GM03348 (cell line): ENCODE data around the gene LHFPL3.
"Not testable (repeated sequence)": the region's sequence is repeated elsewhere in the genome, so short reads cannot be mapped to it uniquely, and the experiment has no call there.

Source experiments
- DNase-seq: peaks from one replicate; pipeline ENCODE4 v3.0.0; 2012; ENCODE audit warnings: low spot score

Gene LHFPL3

GRCh38 chr7:104595591-104595990 lies 267.2 kb downstream of the LHFPL3 start:
- DNase-seq: not testable (repeated sequence)

DNA sequence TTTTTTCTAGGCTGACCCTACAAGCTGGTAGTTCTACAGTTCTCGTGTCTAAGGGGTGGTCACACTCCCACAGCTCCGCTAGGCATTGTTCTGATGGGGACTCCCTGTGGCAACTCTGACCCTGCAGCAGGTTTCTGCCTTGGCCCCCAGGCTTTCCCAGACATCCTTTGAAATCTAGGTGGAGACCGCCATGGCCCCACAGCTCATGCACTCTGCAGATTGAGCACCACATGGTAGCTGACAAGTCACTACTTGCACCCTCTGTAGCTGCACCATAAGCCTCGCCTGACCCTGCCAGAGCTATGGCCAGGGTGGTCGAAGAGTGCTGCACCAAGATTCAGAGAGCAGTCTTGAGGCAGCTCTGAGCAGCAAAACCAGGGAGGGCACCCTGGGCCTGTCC lies 275.6 kb downstream of the LHFPL3 start:
- no peak for DNase-seq

DNA sequence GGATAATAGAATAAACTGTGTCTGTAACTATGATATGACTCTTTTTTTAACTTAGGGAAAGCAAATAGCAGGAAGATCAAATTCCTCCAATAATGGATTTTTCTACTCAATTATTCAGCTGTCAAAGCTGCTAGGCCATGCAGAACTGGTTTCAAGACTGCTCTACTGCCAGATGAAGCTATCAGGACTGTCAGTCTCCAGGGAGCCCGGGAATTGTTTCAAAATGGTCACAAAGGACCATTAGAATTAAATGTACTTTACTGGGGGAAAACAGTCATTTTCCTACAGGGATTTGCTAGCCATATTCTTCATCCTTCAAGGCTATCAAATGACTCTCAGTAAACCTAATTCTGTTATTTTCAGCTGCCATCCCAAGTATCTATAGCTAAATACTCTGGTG lies 276.3 kb downstream of the LHFPL3 start:
- DNase-seq: no peak

GRCh38 chr7:104621321-104621720 lies 292.9 kb downstream of the LHFPL3 start:
- no peak for DNase-seq

- no peak for DNase-seq
These were observed 297.6 kb downstream of the LHFPL3 start for GRCh38 chr7:104625956-104626355.

DNA sequence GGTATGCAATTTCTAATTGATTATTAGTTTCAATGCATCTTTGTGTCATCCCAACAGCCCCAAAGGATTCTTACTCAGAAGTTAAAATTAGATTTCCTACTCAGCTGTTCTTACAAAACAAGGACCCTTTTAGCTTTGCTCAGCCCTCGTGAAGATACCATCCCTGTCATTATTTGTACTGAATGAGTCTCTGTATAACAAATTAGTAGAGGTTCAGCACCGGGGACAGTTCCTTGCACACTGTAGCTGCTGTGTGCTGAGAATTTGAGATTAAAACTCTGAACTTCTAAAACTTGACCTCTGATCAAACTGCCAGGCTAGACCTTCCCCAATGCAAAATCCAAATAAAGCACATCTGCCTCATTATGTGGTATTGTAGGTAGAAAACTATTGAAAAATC lies 299.1 kb downstream of the LHFPL3 start:
- DNase-seq: peak; percentile 30

- DNase-seq: no peak
These were observed 299.6 kb downstream of the LHFPL3 start for GRCh38 chr7:104628017-104628416.

DNA sequence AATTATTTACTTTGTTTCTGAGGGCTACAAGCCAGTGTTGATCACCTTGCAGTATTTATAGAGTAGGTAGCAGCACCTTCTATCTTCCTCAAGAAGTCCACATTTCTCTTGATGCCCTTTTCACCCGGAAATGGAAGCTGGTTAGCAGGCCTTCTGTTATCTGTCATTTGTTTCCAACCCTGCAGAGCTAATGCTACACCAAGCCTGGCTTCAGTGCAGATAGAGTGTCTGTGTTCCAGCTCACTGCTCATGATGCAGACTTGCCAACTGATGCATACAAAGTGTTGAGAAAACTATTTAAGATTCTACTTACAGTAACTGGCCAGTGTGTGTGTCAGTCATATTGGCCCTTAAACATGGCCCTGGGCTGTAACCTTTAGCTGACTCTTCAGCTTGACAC lies 301.0 kb downstream of the LHFPL3 start:
- DNase-seq: no peak

GRCh38 chr7:104640506-104640905 lies 312.1 kb downstream of the LHFPL3 start:
- no peak for DNase-seq

DNA sequence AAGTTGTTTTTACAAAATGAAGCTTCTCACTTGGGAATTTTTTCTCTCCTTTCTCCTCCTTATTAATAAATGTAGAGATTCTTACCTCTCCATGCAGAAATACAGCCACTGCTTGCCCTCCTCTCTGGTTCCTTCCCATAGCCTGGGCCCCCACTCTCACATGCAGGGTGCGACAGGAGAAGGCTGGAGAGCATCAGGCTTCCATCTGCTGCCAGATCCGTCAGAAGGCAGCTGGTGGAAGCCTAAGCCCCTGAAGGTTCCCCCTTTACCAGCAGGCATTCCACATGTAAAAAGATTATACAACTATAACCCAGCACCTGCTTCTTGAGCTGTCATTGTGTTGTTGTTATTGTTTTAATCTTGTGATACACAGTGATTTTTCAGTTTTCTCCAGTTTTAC lies 314.2 kb downstream of the LHFPL3 start:
- DNase-seq: no peak

- DNase-seq: peak; percentile 27
These were observed 315.3 kb downstream of the LHFPL3 start for GRCh38 chr7:104643587-104644217.

DNA sequence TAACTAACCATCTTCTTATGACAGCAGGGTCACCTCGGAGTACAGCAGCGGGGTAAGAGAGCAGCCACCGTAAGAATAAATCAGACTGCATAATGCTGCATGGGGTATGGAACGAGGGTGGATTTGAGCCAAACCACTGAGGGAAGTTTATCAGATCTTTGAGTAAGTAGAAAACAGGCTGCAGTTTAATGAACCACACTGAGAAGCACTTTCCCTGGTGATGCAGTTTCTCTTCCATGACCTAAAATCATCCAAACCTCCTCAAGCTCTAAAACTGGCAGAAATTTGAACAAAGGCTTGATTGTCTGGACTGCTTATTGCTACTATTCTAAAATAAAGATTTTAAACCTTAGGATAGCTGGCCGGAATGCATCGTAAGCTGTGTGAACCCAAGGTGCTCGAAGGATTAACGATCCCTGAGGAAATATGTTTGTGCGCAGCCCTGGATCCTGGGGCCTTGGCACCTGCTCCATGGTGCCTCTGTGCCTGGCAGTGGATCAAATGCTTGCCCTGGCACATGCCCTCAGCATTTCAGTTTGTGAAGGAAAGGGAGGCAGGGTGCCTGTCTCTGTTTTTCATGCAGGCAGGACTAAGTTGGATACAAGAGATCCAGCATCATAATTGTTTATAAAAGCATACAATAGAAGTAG lies 322.7 kb downstream of the LHFPL3 start:
- DNase-seq: no peak

DNA sequence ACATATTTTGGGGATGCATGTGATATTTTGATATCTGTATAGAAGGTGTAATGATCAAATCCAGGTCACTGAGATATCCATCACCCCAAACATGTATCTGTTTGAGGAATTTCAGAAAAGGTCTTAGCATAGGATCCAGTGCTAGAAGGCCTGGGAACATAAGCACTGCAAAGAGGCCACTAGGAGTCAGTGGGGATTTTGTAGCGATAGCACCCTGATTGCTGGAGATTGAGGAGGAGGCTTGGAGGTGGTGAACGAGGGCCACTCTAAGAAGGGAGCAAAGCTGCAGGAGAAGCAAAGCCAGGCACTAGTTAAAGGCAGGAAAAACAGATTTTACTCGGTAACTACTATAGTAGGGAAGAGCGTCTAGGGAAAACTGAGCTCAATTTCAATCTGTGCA lies 324.0 kb downstream of the LHFPL3 start:
- no peak for DNase-seq

DNA sequence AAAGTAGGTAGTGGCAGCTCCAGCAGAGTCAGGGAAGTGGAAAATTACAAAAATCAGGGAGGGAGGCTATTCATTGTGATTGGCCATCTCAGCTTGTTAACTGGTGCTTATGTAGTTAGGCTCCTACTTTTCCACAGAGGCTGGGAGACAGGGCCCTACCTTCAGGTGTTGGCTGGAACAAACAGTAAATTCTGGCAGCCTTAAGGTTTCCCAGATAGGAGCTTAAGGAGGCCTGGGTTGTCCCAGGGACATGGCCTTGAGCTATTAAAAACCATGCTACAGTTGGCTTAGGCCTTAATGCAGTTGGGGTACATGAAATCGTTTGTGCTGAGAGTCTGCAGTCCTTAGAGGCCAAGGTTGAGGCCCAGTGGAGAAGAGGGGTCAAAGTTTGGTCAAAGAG lies 324.5 kb downstream of the LHFPL3 start:
- no peak for DNase-seq

DNA sequence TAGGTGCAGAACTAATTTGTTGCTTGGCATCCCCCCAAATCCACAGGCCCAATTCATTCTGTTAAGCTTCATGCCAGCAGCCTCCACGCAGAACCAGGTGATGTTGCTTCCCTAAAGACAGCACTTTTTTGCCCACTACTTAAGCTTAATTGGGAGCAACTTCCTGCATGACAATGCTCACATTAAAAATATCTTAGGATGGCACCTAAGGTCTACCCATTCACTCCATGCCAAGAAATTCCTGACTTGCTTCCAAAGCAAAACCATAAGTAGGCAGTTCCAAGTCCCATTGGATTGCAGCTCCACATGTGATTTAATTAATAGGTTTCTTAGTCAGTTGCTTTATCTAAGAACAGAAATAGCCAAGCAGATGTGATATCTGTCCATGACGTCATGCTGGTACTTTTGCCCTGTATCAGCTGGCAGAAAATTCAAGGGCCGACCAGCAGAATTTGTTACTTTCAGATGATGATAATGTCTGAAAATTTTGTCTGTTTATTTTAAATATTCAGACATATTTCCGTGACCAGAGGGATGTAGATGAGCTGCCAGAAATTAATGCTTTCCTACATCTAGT lies 325.5 kb downstream of the LHFPL3 start:
- no peak for DNase-seq

- DNase-seq: no peak
These were observed 327.2 kb downstream of the LHFPL3 start for GRCh38 chr7:104655592-104655991.

DNA sequence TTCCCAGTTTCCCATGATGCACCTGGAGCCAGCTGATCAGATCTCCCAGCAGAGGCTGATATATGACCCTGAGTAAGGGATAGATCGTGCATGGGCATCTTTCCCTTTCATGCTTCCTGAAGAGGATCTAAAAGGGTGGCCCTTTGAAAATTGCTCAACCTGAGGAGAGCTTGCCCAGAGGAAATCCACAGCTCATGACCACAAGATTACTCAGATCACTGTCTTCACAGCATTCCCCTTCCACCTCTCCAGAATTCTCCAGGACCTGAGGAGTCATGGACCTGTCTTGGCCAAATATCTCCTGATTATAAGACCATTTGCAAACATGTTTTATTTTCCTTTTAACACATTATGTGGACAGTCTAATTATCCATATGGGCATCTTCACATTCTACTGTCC lies 328.1 kb downstream of the LHFPL3 start:
- peak; percentile 9 for DNase-seq

DNA sequence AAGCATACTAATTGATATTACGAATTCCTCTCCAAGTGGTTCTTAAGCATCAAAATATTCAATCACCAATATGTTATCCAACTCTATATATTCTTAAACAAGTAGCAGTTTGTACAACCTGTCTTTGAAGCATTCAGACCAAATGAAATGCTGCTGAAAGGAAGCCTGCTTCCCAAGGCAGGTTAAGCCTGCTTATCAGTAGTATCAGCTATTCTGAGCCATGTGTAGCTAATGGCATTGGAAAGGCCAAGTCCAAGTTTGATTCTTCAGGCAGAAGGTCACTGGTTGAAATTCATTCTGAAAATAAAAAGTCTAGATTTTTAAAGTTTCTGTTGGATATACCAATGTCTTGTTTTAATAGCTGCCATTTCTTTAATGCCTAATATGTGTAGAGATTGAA lies 328.7 kb downstream of the LHFPL3 start:
- DNase-seq: no peak

- no peak for DNase-seq
These were observed 333.2 kb downstream of the LHFPL3 start for GRCh38 chr7:104661575-104661974.

GRCh38 chr7:104664648-104665047 lies 336.2 kb downstream of the LHFPL3 start:
- DNase-seq: no peak

DNA sequence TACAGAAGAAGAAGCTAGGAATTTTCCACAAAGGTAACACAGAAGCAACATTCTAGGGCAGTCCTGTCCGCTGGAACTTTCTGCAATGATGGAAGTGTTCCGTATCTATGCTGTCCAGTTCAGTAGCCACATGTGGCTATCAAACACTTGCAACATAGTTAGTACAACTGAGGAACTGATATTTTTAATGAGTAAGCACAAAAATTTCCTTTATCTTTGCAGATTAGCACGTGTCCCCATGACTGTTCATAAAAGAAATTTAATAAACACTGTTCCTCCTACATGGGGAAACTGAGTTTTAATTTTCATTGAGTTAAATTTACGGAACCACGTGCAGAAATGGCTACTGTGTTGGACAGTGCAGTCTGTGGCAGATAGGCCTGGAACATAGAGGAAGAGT lies 349.2 kb downstream of the LHFPL3 start:
- no peak for DNase-seq

- DNase-seq: no peak
These were observed 350.7 kb downstream of the LHFPL3 start for GRCh38 chr7:104679085-104679484.

GRCh38 chr7:104686286-104686685 lies 357.9 kb downstream of the LHFPL3 start:
- DNase-seq: no peak

DNA sequence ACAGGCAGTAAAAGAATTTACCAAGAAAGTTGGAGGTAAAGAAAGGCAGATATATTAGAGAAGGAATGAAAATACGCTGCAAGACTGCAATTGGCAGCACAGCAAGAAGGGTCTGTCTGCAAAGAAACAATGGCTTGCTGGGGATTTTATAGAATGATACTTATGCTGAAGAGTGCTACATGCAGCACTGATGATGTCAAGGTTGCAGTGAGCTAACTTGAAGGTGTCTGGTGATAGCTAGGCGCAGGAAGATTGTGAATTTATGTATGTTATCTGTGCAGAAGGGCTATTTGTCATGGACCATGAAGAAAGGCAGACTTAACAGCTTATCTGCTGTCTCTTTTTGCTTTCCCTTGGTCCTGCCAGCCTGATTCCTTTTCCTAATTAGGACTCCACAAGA lies 366.3 kb downstream of the LHFPL3 start:
- DNase-seq: no peak
